ENCODE measurements around the gene ANKS1B.

DNA sequence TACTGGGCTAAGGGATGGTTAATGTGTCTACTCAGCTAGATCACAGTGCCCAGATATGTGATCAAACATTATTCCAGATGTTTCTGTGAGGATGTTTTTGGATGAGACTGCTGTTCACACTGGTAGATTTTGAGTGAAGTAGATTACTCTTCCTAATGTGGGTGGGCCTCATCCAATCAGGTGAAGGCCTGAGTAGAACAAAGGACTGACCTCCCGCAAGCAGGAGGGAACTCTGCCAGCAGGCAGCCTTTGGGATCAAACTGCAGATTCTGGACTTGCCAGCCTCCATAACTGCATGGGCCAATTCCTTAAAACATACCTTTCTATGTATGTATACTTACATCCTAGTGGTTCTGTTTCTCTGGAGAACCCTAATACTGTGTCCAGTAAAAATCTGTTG is 1120.4 kb downstream of the ANKS1B start:
- TF ChIP-seq CTCF (IDR thresholded peaks at IDR 0.05) (no peak), POLR2A (IDR thresholded peaks at IDR 0.05) (no peak)
